GM23338 (cell line): ENCODE measurements around the gene VWC2. TPM values are rescaled to one million over a fixed set of nuclear protein-coding genes. Genes with fewer than 3 reads are reported as not detected.

Experiments
- ATAC-seq: fragments of 200-7000 bp; cut with Tn5 transposase; 3 replicates; pipeline ENCODE4 v1.9.1; 2020
- DNase-seq: peaks from one replicate; pipeline ENCODE4 v3.0.0-alpha.2; 2015; ENCODE audit warnings: low spot score
- H2AFZ ChIP-seq: fragments of 200-600 bp; sonication (generic); 2 replicates; pipeline ENCODE4 v1.8.0; 2016; ENCODE audit warnings: antibody characterized with exemption, mild to moderate bottlenecking, moderate library complexity
- H3F3A ChIP-seq: fragments of 200-600 bp; sonication (generic); replicated peaks from 2 replicates; pipeline ENCODE4 v1.8.0; 2017; ENCODE audit warnings: antibody characterized with exemption, mixed run types, low read depth
- H3K27ac ChIP-seq: fragments of 200-600 bp; sonication (generic); 2 replicates; pipeline ENCODE4 v1.6.1; 2016; ENCODE audit warnings: low read depth
- H3K27me3 ChIP-seq: fragments of 200-600 bp; sonication (generic); 2 replicates; pipeline ENCODE4 v1.8.0; 2016; ENCODE audit warnings: mild to moderate bottlenecking, mixed run types, moderate library complexity; ENCODE audit not compliant: insufficient read depth
- H3K36me3 ChIP-seq: fragments of 200-600 bp; sonication (generic); 2 replicates; pipeline ENCODE4 v1.8.0; 2016; ENCODE audit warnings: mild to moderate bottlenecking; ENCODE audit not compliant: insufficient read depth
- H3K4me1 ChIP-seq: fragments of 200-600 bp; sonication (generic); 2 replicates; pipeline ENCODE4 v1.8.0; 2016; ENCODE audit warnings: mild to moderate bottlenecking, moderate library complexity; ENCODE audit not compliant: insufficient read depth
- H3K4me2 ChIP-seq: fragments of 200-600 bp; sonication (generic); 2 replicates; pipeline ENCODE4 v1.7.1; 2017; ENCODE audit warnings: mixed run types
- H3K4me3 ChIP-seq: fragments of 200-600 bp; sonication (generic); 2 replicates; pipeline ENCODE4 v1.6.1; 2016; ENCODE audit warnings: mixed run types
- H3K79me2 ChIP-seq: fragments of 200-600 bp; sonication (generic); replicated peaks from 2 replicates; pipeline ENCODE4 v1.8.0; 2017; ENCODE audit warnings: mild to moderate bottlenecking; ENCODE audit not compliant: insufficient read depth
- H3K9me2 ChIP-seq: fragments of 200-600 bp; sonication (generic); 2 replicates; pipeline ENCODE4 v1.8.0; 2017; ENCODE audit not compliant: insufficient read depth
- H4K20me1 ChIP-seq: fragments of 200-600 bp; sonication (generic); replicated peaks from 2 replicates; pipeline ENCODE4 v1.8.0; 2017; ENCODE audit warnings: mild to moderate bottlenecking; ENCODE audit not compliant: insufficient read depth
- H3K27ac Mint-ChIP-seq: 2 replicates; pipeline ENCODE4 v1.8.0; 2020; ENCODE audit warnings: inconsistent platforms, mild to moderate bottlenecking, moderate library complexity, mixed read lengths
- H3K27me3 Mint-ChIP-seq: 3 replicates; pipeline ENCODE4 v1.8.0; 2022; ENCODE audit warnings: low read depth, mild to moderate bottlenecking, moderate library complexity, mixed read lengths, inconsistent platforms; ENCODE audit not compliant: insufficient read depth, poor library complexity
- H3K36me3 Mint-ChIP-seq: 3 replicates; pipeline ENCODE4 v1.8.0; 2021; ENCODE audit warnings: low read depth, mild to moderate bottlenecking, inconsistent platforms, moderate library complexity, mixed read lengths
- H3K4me1 Mint-ChIP-seq: 3 replicates; pipeline ENCODE4 v1.8.0; 2020; ENCODE audit warnings: mild to moderate bottlenecking, inconsistent platforms, mixed read lengths
- H3K4me3 Mint-ChIP-seq: 3 replicates; pipeline ENCODE4 v1.8.0; 2021; ENCODE audit warnings: moderate library complexity, mild to moderate bottlenecking, inconsistent platforms, mixed read lengths
- H3K9me3 Mint-ChIP-seq: 3 replicates; pipeline ENCODE4 v1.8.0; 2020; ENCODE audit warnings: moderate library complexity, mild to moderate bottlenecking, inconsistent platforms, mixed read lengths
- CREB1 ChIP-seq: fragments of 250-450 bp; sonication (Bioruptor Pico); IDR thresholded peaks from 2 replicates; pipeline ENCODE4 v1.5.0; 2020; ENCODE audit warnings: low read depth, mild to moderate bottlenecking, moderate library complexity
- EZH2 ChIP-seq: fragments of 200-600 bp; sonication (generic); IDR thresholded peaks from one replicate; pipeline ENCODE4 v1.8.0; 2017; ENCODE audit warnings: antibody characterized with exemption, mild to moderate bottlenecking, low read depth; ENCODE audit not compliant: unreplicated experiment
- EZH2phosphoT487 ChIP-seq: fragments of 200-600 bp; sonication (generic); IDR thresholded peaks from one replicate; pipeline ENCODE4 v1.8.1; 2018; ENCODE audit warnings: antibody characterized with exemption; ENCODE audit not compliant: unreplicated experiment
- NANOG ChIP-seq: IDR thresholded peaks from 2 replicates; pipeline ENCODE4 v1.6.1; 2016; ENCODE audit warnings: antibody characterized with exemption, borderline replicate concordance
- POLR2AphosphoS5 ChIP-seq: IDR thresholded peaks from 2 replicates; pipeline ENCODE4 v1.6.1; 2016; ENCODE audit warnings: antibody characterized with exemption, low read depth
- STAT1 ChIP-seq: IDR thresholded peaks from one replicate; pipeline ENCODE4 v1.6.1; 2016; ENCODE audit warnings: antibody characterized with exemption; ENCODE audit not compliant: unreplicated experiment
- ZNF114 ChIP-seq: fragments of 250-450 bp; sonication (Bioruptor Pico); IDR thresholded peaks from 2 replicates; pipeline ENCODE4 v1.5.0; 2020; ENCODE audit warnings: mild to moderate bottlenecking, moderate library complexity
- ZNF331 ChIP-seq: fragments of 250-450 bp; sonication (Bioruptor Pico); IDR thresholded peaks from 2 replicates; pipeline ENCODE4 v1.5.0; 2020; ENCODE audit warnings: low read depth, mild to moderate bottlenecking, moderate library complexity
- polyA plus RNA-seq: library from polyadenylated mRNA; unstranded; fragments of >200 nt; fragmentation: Nextera tagmentation; extraction: Ambion mirVana; gene quantifications from 2 replicates; pipeline ENCODE4 v1.2.1, GENCODE V29; 2016
- total RNA-seq: library from RNA; depleted of rRNA; stranded (reverse); fragments of >200 nt; shearing (Covaris generic); gene quantifications from 2 replicates; pipeline ENCODE4 v1.2.3, GENCODE V29; 2014
- TF ChIP-seq, protein P1 (sequence below), 2 experiments: fragments of 200-600 bp in 1 of 2; sonication (generic) in 1 of 2; conservative IDR thresholded peaks; 2 replicates each; pipeline versions ENCODE4 v1.5.1 to v1.6.1; 2016 to 2017; ENCODE audit warnings: antibody characterized with exemption in 2 of 2, low read depth in 2 of 2, mild to moderate bottlenecking in 2 of 2, moderate library complexity in 1 of 2
- TF ChIP-seq, protein P2 (sequence below): IDR thresholded peaks from one replicate; pipeline ENCODE4 v1.6.1; 2018; ENCODE audit warnings: antibody characterized with exemption; ENCODE audit not compliant: unreplicated experiment
- TF ChIP-seq, protein P3 (sequence below): fragments of 250-450 bp; sonication (Bioruptor Pico); IDR thresholded peaks from 2 replicates; pipeline ENCODE4 v1.5.0; 2020; ENCODE audit warnings: mild to moderate bottlenecking, moderate library complexity

VWC2 gene
- total and polyA plus RNA-seq, 2 experiments from 2014 or later: 0.15 to 0.45 TPM

DNA sequence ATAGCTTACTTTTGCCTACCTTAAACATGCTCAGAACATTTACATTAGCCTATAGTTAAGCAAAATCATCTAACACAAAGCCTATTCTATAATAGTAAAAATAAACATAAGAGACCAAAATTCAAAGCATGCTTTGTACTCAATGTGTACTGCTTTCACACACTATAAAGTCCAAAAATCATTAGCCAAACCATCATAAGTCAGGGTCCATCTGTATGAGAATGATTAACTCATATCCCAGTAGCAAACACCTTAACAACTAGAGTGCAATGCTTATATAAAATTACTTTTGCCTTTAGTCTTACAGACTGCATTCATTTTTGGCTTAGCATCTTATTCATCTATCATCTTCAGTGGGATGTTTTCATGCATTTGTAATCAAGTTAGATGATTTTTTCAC is 49.4 kb upstream of the VWC2 start (continued):
- TF ChIP-seq, protein P1, sequence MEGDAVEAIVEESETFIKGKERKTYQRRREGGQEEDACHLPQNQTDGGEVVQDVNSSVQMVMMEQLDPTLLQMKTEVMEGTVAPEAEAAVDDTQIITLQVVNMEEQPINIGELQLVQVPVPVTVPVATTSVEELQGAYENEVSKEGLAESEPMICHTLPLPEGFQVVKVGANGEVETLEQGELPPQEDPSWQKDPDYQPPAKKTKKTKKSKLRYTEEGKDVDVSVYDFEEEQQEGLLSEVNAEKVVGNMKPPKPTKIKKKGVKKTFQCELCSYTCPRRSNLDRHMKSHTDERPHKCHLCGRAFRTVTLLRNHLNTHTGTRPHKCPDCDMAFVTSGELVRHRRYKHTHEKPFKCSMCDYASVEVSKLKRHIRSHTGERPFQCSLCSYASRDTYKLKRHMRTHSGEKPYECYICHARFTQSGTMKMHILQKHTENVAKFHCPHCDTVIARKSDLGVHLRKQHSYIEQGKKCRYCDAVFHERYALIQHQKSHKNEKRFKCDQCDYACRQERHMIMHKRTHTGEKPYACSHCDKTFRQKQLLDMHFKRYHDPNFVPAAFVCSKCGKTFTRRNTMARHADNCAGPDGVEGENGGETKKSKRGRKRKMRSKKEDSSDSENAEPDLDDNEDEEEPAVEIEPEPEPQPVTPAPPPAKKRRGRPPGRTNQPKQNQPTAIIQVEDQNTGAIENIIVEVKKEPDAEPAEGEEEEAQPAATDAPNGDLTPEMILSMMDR (conservative IDR thresholded peaks at IDR 0.05; ENCODE audit: low read depth in 2 of 2): no peak

DNA sequence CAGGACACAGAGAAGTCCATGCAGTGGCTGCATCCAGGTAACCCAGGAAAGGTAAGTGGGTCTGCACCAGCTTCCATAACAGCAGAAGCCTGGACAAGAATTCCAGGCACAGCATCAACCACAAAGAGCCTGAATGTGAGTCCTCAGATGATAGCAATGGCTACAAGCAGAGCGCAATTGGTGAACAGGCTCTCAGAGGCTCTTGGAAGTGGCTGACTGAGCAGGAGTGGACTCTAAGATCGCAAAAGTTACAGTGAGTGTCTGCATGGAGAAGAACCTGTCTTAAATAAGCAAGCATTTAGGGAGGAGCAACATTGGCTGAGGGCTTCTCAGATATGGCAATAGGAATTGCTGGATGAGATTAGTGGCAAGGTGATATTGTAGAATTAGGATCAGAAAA is 41.6 kb upstream of the VWC2 start:
- Histone ChIP-seq H2AFZ (no peak overlapping the region), H3F3A (no peaks in the 10 kb centered on the region), H3K4me2 (no peak overlapping the region), H3K9me2 (peaks cover 4% of the 10 kb centered on the region; the same call in 1 of the 2 replicates), H3K4me3 (no peak overlapping the region), H3K4me1 (no peaks in the 10 kb centered on the region), H3K27me3 (no peaks in the 10 kb centered on the region), H3K27ac (no peak overlapping the region), H4K20me1 (no peaks in the 10 kb centered on the region), H3K79me2 (no peaks in the 10 kb centered on the region), H3K36me3 (no peaks in the 10 kb centered on the region)
- Mint-ChIP-seq H3K4me1 (no peaks in the 10 kb centered on the region), H3K27me3 (peaks cover 3% of the 10 kb centered on the region), H3K9me3 (no peaks in the 10 kb centered on the region), H3K36me3 (no peaks in the 10 kb centered on the region), H3K4me3 (no peak overlapping the region), H3K27ac (no peak overlapping the region)
- ATAC-seq: no peak
- no peak for DNase-seq
- TF ChIP-seq EZH2 (no peak), EZH2phosphoT487 (no peak), NANOG (no peak), STAT1 (no peak), ZNF331 (CRISPR knock-in tag) (no peak), ZNF114 (no peak), CREB1 (CRISPR knock-in tag) (no peak), POLR2AphosphoS5 (no peak)
- TF ChIP-seq, protein P2, sequence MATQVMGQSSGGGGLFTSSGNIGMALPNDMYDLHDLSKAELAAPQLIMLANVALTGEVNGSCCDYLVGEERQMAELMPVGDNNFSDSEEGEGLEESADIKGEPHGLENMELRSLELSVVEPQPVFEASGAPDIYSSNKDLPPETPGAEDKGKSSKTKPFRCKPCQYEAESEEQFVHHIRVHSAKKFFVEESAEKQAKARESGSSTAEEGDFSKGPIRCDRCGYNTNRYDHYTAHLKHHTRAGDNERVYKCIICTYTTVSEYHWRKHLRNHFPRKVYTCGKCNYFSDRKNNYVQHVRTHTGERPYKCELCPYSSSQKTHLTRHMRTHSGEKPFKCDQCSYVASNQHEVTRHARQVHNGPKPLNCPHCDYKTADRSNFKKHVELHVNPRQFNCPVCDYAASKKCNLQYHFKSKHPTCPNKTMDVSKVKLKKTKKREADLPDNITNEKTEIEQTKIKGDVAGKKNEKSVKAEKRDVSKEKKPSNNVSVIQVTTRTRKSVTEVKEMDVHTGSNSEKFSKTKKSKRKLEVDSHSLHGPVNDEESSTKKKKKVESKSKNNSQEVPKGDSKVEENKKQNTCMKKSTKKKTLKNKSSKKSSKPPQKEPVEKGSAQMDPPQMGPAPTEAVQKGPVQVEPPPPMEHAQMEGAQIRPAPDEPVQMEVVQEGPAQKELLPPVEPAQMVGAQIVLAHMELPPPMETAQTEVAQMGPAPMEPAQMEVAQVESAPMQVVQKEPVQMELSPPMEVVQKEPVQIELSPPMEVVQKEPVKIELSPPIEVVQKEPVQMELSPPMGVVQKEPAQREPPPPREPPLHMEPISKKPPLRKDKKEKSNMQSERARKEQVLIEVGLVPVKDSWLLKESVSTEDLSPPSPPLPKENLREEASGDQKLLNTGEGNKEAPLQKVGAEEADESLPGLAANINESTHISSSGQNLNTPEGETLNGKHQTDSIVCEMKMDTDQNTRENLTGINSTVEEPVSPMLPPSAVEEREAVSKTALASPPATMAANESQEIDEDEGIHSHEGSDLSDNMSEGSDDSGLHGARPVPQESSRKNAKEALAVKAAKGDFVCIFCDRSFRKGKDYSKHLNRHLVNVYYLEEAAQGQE: no peak
- TF ChIP-seq, protein P1 (conservative IDR thresholded peaks at IDR 0.05; ENCODE audit: low read depth in 2 of 2): no peak
- TF ChIP-seq, protein P3, sequence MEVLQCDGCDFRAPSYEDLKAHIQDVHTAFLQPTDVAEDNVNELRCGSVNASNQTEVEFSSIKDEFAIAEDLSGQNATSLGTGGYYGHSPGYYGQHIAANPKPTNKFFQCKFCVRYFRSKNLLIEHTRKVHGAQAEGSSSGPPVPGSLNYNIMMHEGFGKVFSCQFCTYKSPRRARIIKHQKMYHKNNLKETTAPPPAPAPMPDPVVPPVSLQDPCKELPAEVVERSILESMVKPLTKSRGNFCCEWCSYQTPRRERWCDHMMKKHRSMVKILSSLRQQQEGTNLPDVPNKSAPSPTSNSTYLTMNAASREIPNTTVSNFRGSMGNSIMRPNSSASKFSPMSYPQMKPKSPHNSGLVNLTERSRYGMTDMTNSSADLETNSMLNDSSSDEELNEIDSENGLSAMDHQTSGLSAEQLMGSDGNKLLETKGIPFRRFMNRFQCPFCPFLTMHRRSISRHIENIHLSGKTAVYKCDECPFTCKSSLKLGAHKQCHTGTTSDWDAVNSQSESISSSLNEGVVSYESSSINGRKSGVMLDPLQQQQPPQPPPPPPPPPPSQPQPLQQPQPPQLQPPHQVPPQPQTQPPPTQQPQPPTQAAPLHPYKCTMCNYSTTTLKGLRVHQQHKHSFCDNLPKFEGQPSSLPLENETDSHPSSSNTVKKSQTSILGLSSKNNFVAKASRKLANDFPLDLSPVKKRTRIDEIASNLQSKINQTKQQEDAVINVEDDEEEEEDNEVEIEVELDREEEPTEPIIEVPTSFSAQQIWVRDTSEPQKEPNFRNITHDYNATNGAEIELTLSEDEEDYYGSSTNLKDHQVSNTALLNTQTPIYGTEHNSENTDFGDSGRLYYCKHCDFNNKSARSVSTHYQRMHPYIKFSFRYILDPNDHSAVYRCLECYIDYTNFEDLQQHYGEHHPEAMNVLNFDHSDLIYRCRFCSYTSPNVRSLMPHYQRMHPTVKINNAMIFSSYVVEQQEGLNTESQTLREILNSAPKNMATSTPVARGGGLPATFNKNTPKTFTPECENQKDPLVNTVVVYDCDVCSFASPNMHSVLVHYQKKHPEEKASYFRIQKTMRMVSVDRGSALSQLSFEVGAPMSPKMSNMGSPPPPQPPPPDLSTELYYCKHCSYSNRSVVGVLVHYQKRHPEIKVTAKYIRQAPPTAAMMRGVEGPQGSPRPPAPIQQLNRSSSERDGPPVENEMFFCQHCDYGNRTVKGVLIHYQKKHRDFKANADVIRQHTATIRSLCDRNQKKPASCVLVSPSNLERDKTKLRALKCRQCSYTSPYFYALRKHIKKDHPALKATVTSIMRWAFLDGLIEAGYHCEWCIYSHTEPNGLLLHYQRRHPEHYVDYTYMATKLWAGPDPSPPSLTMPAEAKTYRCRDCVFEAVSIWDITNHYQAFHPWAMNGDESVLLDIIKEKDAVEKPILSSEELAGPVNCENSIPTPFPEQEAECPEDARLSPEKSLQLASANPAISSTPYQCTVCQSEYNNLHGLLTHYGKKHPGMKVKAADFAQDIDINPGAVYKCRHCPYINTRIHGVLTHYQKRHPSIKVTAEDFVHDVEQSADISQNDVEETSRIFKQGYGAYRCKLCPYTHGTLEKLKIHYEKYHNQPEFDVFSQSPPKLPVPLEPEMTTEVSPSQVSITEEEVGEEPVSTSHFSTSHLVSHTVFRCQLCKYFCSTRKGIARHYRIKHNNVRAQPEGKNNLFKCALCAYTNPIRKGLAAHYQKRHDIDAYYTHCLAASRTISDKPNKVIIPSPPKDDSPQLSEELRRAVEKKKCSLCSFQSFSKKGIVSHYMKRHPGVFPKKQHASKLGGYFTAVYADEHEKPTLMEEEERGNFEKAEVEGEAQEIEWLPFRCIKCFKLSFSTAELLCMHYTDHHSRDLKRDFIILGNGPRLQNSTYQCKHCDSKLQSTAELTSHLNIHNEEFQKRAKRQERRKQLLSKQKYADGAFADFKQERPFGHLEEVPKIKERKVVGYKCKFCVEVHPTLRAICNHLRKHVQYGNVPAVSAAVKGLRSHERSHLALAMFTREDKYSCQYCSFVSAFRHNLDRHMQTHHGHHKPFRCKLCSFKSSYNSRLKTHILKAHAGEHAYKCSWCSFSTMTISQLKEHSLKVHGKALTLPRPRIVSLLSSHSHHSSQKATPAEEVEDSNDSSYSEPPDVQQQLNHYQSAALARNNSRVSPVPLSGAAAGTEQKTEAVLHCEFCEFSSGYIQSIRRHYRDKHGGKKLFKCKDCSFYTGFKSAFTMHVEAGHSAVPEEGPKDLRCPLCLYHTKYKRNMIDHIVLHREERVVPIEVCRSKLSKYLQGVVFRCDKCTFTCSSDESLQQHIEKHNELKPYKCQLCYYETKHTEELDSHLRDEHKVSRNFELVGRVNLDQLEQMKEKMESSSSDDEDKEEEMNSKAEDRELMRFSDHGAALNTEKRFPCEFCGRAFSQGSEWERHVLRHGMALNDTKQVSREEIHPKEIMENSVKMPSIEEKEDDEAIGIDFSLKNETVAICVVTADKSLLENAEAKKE (CRISPR knock-in tag): no peak
